HG03520 (cell line): Measurements from ENCODE around the gene FZD7.

ENCODE experiments used
- ATAC-seq: cut with Tn5 transposase; IDR thresholded peaks from one replicate; pipeline ENCODE4 v1.9.1; 2021; ENCODE audit warnings: mild to moderate bottlenecking, moderate library complexity; ENCODE audit not compliant: unreplicated experiment

FZD7 gene

GRCh38 chr2:202035941-202036372, 2.3 kb downstream of the FZD7 start:
- ATAC-seq: no peak

- no peak for ATAC-seq
Observed at GRCh38 chr2:202036601-202037037, 3.0 kb downstream of the FZD7 start.

- no peak for ATAC-seq
Observed at GRCh38 chr2:202037086-202037485, 3.4 kb downstream of the FZD7 start.

GRCh38 chr2:202038471-202039277, 5.0 kb downstream of the FZD7 start:
- no peak for ATAC-seq

- ATAC-seq: no peak
Observed at GRCh38 chr2:202039278-202040078, 5.8 kb downstream of the FZD7 start.

GRCh38 chr2:202040079-202040844, 6.6 kb downstream of the FZD7 start:
- ATAC-seq: no peak

GRCh38 chr2:202042444-202042843, 8.8 kb downstream of the FZD7 start:
- ATAC-seq: no peak

GRCh38 chr2:202043475-202043874, 9.8 kb downstream of the FZD7 start:
- ATAC-seq: no peak

- ATAC-seq: no peak
Observed at GRCh38 chr2:202044777-202045176, 11.1 kb downstream of the FZD7 start.

GRCh38 chr2:202046572-202046971, 12.9 kb downstream of the FZD7 start:
- ATAC-seq: no peak

- ATAC-seq: no peak
Observed at GRCh38 chr2:202049092-202049728, 15.6 kb downstream of the FZD7 start.

- no peak for ATAC-seq
Observed at GRCh38 chr2:202049840-202050239, 16.2 kb downstream of the FZD7 start.

GRCh38 chr2:202050652-202051051, 17.0 kb downstream of the FZD7 start:
- ATAC-seq: no peak

- ATAC-seq: no peak
Observed at GRCh38 chr2:202051499-202052161, 18.0 kb downstream of the FZD7 start.

GRCh38 chr2:202052235-202052634, 18.6 kb downstream of the FZD7 start:
- ATAC-seq: no peak

GRCh38 chr2:202054679-202055078, 21.0 kb downstream of the FZD7 start:
- ATAC-seq: no peak

- no peak for ATAC-seq
Observed at GRCh38 chr2:202056611-202057010, 23.0 kb downstream of the FZD7 start.

GRCh38 chr2:202060218-202060617, 26.6 kb downstream of the FZD7 start:
- no peak for ATAC-seq

- no peak for ATAC-seq
Observed at GRCh38 chr2:202061695-202062094, 28.0 kb downstream of the FZD7 start.

GRCh38 chr2:202064171-202064880, 30.7 kb downstream of the FZD7 start:
- no peak for ATAC-seq
